Panc1 (cell line): ENCODE results near the gene PTPRH.
A peak's percentile ranks its signal among the peaks of the same experiment; 100 is the strongest.

Source experiments
- POLR2AphosphoS5 ChIP-seq: IDR thresholded peaks from 2 replicates; pipeline ENCODE4 v1.6.1; 2012; ENCODE audit warnings: mild to moderate bottlenecking, low read depth, low read length, moderate library complexity
- REST ChIP-seq, 2 experiments: IDR thresholded peaks; 2 replicates each; pipeline ENCODE4 v1.6.1; 2011 to 2012; ENCODE audit warnings: low read depth in 2 of 2, control low read depth in 1 of 2, low read length in 1 of 2, mild to moderate bottlenecking in 1 of 2, moderate library complexity in 1 of 2; ENCODE audit not compliant: insufficient read depth in 1 of 2
- SIN3A ChIP-seq: IDR thresholded peaks from 2 replicates; pipeline ENCODE4 v1.6.1; 2012; ENCODE audit warnings: low read depth, mild to moderate bottlenecking, low read length, moderate library complexity, borderline replicate concordance; ENCODE audit not compliant: insufficient read depth
- TCF7L2 ChIP-seq: IDR thresholded peaks from 2 replicates; pipeline ENCODE4 v1.6.1; 2011; ENCODE audit warnings: mild to moderate bottlenecking, low read depth, low read length, inconsistent platforms
- TF ChIP-seq, protein P1 (sequence below): fragments of 450-650 bp; IDR thresholded peaks from 2 replicates; pipeline ENCODE4 v1.5.1; 2017; ENCODE audit warnings: mild to moderate bottlenecking

DNA sequence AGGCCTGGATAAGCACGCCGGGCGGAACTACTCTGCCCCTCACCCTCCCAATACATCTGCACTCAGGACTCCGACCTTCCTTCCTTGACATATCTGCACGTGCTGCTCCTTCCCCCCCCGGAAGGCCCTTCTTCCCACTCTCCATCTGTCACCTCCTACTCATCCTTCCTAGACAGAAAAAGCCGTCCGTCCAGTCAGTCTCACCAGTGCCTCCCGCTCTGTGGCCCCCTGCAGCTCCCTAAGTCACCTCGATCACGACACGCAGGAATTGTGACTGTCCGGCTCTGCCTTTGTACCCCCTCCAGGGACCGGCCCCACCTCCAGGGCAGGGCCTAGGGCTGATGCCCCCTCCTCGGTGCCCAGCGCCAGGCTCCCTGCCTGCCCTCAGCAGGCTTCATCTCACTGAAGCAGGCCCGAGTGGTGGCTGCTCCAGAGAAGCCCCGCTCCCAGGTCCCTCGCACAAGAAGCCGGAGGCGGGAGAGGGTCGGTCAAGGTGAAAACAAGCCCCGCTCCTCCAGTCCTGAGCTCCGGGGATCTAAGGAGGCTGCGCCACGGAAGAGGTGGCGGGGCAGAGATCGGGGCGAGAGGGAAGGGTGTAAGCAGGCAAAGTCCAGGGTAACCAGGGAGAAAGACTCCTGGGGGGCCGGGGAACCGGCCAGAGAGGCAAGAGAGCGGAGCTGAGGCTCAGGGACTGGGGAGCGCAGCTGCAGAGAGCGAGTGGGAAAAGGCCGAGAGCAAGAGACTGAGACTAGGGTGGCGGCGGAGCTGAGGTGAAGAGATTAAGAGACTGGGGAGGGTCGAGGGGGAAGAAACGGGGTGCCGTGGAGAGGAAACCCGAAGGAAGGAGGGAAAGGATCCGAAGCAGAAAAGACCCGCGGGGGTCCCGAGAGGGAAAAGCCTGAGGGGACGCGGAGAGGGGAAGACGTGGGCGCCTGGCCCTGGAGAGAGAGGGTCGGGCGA is 48.4 kb upstream of the PTPRH start:
- TF ChIP-seq, protein P1, sequence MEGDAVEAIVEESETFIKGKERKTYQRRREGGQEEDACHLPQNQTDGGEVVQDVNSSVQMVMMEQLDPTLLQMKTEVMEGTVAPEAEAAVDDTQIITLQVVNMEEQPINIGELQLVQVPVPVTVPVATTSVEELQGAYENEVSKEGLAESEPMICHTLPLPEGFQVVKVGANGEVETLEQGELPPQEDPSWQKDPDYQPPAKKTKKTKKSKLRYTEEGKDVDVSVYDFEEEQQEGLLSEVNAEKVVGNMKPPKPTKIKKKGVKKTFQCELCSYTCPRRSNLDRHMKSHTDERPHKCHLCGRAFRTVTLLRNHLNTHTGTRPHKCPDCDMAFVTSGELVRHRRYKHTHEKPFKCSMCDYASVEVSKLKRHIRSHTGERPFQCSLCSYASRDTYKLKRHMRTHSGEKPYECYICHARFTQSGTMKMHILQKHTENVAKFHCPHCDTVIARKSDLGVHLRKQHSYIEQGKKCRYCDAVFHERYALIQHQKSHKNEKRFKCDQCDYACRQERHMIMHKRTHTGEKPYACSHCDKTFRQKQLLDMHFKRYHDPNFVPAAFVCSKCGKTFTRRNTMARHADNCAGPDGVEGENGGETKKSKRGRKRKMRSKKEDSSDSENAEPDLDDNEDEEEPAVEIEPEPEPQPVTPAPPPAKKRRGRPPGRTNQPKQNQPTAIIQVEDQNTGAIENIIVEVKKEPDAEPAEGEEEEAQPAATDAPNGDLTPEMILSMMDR = no peak
- TF ChIP-seq POLR2AphosphoS5 (no peak), REST (IDR thresholded peaks at IDR 0.05; ENCODE audit: insufficient read depth in 1 of 2, low read depth in 2 of 2, low read length in 1 of 2) (no peak), SIN3A (peak; percentile 67; the same call in 1 of the 2 replicates), TCF7L2 (no peak)
